Pons (tissue), 1 donor: ENCODE results near the gene NEK1.
"Not testable (repeated sequence)": the region's sequence is repeated elsewhere in the genome, so short reads cannot be mapped to it uniquely, and the experiment has no call there.

ENCODE experiments used
- DNase-seq: peaks from one replicate; pipeline ENCODE4 v3.0.0-alpha.2; 2016; ENCODE audit warnings: low spot score

NEK1 gene

DNA sequence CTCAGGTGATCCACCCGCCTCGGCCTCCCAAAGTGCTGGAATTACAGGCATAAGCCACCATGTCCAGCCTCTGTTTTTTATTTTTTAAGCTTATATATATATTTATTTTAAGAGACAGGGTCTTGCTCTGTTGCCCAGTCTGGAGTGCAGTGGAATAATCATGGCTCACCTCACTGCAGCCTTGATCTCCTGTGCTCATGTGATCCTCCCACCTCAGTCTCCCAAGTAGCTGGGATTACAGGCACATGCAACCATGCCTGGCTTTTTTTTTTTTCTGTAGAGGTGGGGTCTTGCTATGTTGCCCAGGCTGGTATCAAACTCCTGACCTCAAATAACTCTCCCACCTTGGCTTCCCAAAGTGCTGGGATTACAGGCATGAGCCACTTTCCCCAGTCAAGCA lies 184.7 kb downstream of the NEK1 start:
- not testable (repeated sequence) for DNase-seq

DNA sequence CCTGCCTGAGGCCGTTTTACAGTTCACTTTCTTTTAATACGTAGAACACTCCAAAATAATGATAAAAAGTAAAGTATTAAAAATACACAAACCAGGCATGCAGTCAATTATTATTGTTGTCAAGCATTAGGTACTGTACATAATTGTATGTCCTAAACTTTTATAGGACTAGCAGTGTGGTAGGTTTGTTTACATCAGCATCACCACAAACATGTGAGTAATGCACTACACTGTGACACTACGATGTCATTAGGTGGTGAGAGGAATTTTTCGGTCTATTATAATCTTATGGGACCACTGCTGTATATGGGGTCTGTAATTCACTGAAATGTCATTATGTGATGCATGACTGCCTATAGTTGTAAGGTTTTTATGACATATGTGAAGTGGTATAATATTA lies 192.1 kb downstream of the NEK1 start:
- DNase-seq = no peak

DNA sequence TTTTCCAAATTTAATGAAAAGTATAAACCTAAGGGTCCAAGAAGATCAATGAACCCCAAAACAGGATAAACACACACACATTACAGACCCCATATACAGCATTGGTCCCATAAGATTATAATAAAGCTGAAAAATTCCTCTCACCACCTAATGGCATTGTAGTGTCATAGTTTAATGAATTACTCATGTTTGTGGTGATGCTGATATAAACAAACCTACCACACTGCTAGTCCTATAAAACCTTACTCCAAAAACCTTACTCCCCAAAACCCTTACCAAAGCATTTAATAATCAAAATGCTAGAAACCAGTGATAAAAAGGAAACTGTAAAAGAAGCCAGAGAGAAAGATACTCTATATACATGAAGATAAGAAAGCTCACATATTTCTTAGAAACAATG lies 193.5 kb downstream of the NEK1 start:
- no peak for DNase-seq

DNA sequence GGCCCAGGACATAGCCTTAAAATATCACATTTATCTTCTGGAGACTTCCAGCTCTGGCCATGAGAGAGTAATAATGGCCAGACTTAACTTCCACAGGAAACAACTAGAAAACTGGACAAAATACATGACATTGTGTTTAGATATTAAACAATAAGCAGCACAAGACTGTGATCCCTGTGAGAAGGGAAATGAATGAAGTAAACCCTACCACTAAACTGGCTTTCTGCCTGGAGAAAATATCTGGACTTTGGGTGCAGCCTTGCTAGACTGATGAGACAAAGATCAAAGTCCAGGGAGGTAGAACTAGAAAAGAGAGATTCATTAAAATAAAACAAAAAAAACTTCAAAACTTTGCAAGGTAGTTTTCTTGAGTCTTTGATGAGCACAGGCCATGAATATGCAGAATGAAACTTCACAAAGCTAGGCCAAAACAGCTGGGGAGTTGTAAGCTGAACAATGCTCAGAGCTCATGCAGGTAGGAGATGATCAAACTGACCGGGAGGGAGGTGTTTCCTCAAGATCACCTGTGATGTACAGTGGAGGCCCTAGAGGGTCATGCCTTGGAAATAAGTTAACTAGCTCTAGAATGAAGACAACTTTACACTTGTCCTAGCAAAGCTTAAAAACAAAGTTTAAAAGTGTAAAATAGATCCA lies 194.6 kb downstream of the NEK1 start:
- DNase-seq = no peak

DNA sequence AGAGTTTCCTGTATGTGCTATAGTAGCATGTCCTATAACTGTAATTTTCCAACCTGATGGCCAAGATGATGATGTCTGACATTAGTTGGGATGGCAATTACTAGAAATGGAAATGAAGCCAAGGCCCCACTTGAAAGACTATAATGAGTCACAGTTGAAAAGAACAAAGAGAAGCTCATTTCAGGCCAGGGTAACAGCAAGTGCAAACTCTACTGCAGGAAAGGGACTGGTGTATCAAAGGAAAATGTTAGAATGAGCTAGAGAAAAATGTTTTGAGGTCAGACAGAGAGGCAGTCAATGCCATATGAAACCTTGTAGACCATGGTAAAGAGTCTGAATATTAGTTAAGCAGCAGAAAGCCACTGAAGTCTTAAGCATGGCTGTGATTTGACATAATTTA lies 195.4 kb downstream of the NEK1 start:
- peak; percentile 87 for DNase-seq

DNA sequence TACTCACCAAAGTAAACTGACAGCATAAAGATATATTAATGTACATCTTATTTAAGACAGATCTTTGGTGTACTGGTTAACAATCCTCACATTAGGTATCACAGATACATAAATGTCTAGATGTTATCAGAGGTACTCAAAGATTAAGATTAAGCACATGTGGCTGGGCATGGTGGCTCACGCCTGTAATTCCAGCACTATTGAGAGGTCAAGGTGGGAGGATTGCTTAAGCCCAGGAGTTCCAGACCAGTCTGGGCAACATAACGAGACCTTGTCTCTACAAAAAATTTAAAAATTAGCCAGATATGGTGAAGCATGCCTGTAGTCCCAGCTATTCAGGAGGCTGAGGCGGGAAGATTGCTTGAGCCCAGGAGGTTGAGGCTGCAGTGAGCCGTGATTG lies 195.9 kb downstream of the NEK1 start:
- no peak for DNase-seq

DNA sequence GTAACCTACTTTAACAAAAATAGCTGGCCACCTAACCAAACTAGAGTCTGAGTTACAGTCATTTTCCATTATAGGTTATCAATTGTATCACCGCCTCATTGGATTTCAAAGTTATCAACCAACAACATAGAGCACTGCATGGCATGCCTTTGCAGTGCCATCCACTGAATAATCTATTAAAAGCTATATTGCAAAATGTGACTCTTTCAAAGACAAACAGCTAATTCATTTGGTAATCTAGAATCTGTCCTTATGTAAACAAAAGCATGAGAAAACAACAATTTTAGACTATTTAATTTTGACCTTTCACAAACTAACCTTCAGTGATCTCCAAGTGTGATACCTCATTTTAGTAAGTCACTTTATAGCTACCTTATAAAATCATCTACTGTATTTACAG lies 197.5 kb downstream of the NEK1 start:
- DNase-seq = no peak

DNA sequence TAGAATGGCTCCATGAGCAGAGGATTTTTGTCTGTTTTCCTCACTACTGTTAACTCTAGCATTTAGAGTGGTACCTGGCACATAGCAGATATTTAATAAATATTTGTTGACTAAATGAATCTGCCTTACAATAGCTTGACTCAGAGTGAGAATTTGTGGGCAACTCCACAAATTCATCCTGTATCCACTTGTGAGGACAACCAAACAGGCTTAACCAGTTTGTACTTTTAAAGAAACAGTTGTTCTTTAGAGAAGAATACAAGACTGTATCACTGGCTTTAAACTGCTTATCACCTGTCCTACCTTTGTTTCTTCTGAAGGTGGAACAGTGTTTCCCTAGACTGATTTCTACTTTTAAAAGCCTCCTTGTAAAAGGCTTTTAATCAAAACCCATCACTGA lies 200.3 kb downstream of the NEK1 start:
- DNase-seq = no peak

DNA sequence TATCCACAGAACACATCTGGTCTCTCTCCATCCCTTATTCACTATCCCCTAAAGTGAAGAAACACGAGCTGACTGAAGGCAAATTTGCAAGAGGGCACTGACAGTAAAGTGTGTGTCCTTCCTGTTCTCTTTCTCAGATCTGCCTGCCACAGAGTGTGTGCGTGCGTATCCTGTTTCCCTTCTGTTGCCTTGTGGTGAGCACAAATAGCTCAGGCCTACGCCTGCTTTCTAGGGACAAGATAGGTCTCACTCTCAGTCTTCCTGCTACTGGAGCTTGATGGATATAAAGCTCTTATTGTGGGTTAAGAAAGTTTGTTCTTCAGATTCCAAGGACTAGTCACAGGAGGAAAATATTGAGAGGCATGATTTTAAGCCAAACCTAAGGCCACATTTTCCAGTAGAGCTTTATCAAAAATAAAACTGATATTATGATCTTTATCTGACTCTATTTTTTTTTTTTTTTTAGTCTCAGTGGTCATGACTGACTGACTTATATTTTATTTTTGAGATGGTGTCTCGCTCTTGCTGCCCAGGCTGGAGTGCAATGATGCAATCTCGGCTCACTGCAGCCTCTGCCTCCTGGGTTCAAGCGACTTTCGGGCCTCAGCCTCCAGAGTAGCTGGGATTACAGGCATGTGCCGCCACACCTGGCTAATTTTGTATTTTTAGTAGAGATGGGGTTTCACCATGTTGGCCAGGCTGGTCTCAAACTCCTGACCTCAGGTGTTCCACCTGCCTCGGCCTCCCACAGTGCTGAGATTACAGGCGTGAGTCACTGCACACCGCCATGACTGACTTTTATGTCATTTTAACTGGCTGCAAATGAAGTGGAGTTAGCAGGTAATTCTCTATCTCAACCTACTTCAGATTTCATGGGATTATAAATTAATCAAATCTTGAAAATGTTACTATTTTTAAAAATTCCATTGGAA lies 201.3 kb downstream of the NEK1 start:
- peak; percentile 31 for DNase-seq

DNA sequence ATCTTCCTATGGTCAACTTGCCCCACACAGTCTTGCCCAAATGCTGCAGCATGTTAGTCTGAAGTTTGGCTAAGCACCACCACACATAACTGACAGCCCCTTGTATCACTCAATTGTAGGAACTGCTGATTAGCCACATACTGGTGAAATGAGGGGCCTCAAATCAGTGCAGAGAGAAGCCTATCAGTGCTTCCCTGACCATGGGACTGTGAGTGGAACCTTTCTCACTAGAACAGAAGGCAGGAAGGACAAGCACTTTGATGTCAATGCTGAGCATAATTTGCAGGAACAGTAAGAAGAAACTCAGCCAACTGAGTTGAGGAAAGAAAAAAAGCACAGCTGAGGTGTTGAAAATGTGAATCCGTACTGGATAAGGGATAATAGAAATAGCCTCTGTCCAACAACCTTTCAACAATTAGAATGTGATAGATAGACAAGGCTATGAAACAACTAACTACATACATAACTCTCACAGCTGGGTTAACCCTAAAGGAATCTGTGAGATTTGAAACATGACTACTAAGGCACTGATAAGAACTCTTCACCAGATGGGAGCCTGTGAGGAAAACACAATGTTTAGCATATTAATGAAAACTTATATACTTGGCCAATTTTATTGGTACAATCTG lies 205.1 kb downstream of the NEK1 start:
- DNase-seq = no peak

DNA sequence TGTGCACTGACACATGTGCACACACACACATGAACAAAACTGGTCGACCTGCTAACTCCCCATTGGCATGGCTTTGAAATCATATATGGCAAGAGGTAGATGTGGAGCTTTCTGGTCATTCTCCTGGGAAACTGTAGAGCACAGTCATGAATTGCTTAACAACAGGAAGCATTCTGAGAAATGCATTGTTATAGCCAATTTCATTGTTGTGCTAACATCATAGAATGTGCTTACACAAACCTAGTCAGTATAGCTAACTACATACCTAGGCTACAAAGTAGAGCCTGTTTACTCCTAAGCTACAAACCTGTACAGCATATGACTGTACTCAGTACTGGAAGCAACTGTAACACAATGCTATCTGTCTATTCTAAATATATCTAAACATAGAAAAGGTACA lies 207.4 kb downstream of the NEK1 start:
- DNase-seq = no peak

DNA sequence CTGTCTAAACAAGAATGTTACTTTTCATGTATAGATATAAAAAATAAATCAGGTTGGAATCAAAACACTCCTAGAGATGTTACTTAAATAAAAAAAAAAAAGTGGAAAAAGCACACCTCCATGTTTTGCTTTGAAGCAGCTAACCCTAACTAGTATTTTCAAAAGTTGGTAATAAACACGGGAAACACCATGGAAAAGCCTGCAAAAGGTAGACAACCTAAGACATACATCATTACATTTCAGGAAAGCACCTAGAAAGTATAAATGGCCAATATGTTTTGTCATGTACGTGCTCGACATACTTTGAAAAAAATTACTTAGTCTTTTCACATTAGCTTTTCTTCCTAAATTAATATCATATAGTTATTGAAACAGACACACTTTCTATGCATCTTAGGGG lies 211.6 kb downstream of the NEK1 start:
- no peak for DNase-seq

DNA sequence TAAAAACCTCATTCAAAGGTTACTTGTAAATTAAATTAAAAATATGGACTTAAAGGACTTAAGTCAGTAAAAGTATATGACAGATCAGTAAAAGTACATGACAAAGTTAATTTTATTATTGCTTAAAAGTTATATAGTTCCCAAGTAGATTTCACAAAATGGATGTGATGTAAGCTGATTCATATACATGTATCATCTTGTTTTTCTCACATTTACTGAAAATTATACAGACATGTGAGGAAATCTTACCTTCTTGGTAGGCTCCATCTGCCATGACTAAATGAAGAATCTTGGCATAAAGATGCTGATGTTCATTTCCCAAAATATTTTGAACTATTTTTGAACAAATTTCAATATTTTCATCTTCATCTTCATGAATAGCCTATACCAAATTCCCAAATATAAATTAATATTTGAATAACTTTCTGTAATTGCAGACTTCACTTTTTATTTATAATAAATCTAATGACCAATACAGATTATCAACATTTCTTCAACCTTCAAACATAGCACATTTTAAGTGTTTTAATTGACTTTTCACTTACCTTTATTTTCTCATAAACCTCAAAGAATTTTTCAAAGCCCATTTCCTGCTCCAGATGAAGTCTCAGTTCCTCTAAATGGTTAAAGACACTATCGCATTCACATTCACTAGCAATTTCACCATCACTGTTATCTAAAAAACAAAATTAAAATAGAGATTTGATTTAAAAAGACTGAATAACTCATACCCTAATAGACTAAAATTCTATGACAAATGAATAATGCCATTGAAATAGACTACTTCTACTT lies 212.2 kb downstream of the NEK1 start:
- DNase-seq = no peak

DNA sequence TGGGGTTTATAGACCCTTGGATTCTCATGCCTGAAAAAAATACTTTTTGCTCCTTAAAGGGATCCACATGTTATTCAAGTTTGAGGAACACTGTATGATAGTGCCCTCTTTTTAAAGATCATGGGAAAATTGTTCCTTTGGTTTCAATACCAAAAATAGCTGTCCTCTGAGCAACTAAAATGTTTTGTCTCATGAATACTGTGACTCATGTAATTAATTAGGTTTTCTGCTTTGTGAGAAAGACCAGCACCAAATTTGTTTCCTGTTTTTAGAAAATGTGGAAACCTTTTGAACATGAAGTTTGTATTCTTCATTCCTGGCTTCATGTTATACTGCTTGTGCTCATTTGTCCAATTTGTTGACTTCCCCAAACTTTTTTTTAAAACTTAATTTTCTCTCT lies 214.1 kb downstream of the NEK1 start:
- DNase-seq = no peak

DNA sequence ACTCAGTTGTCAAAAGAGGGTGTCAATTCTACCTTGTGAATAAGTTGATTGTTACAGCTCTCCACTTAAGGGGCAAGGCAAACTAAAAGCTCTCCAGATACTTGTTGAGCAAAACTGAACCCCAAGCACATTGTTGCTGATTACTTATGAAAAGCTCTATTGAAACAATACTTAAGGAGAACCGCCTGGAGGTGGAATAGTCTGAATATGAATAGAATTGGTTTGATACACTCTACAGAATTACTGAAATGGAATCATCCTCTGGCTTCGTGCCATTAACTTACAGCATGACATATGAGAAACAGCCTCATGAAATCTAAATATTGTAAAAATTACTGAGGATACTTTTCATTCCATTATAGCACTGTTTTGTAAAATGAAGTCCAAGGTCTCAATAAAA lies 214.6 kb downstream of the NEK1 start:
- DNase-seq = no peak

DNA sequence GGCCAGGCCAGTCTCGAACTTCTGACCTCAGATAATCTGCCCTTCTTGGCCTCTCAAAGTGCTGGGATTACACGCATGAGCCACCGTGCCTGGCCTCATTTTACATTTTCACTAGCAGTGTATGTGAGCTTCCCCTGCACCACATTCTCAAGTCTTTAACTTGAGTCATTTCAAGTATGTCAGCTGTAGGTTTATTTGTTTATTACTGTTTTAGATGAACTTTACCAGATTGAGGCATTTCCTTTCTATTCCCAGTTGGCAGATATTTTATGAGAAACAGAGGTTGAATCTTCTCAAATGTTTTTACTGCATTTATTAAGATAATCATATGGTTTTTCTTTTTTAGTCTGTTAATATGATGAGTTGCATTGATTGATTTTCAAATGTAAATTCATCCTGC lies 227.0 kb downstream of the NEK1 start:
- no peak for DNase-seq

DNA sequence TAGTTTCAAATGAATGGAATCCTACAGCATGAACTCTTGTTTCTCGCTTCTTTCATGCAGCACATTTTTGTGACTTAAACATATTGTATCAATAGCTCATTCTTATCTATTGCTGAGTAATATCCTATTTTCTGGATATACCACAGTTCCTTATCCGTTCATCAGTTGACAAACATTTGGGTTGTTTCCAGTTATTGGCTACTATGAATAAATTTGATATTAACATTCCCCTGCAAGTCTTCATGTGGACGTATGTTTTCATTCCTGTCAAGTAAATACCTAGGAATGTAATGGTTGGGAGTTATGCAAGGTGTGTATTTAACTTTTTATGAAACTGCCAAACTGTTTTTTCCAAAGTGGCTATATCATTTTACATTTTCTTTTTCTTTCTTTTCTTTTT lies 227.6 kb downstream of the NEK1 start:
- no peak for DNase-seq

DNA sequence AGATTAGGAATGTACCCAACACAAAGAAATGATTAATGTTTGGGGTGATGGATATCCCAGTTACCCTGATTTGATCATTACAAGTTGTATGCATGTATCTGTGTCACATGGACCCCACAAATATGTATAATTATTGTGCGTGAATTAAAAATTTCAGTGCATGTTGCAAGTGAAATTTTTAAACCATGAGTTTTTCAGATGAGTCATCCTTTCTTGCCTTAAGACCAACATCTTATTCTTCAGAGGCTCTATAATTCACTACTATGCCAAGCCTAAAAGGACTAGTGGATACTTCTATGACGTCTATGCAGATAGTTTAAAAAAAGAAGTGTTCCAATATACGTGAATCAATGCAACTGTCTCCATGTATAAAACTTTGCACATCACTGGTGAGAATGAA lies 228.7 kb downstream of the NEK1 start:
- no peak for DNase-seq

DNA sequence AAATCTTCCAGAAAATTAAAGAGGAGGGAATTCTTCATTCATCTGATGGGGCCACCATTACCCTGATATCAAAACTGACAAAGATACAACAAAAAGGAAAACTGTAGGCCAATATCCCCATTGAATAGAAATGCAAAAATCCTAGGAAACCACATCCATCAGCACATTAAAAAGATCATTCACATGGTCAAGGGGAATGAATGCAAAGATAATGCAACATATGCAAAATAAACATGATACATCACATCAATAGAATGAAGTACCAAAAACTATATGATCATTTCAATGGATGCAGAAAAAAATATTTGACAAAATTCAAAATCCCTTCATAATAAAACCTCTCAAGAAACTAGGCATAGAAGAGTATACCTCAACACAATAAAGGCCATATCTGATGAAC lies 232.7 kb downstream of the NEK1 start:
- DNase-seq = no peak

DNA sequence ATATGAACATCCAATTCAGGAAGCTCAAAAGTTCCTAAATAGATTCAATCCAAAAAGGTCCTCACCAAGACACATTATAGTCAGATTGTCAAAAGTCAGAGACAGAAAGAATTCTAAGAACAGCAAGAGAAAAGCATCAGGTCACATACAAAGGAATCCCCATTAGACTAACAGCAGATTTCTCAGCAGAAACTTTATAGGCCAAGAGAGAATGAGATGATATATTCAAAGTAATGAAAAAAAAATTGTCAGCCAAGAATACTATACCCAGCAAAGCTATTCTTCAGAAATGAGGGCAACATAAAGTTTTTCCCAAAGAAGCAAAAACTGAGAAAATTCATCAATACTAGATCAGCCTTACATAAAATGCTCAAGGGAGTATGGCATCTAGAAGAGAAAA lies 235.0 kb downstream of the NEK1 start:
- no peak for DNase-seq

DNA sequence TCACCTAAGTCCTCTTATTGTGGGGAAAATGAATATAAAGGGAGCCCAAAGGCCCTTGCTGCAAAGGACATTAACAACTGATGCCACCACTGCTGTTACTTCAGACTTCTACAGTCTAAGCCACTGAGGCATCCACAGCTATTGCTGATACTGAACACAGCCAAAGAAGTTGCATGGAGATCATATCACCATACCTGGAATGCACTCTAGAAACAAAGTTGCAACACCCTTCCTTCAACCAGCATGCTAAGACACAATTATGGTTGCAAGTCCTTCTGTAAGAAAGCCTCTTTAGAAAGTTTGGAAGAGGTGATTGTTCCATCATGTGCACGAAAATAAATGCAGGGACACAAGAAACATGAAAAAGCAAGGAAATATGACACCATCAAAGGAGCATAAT lies 236.0 kb downstream of the NEK1 start:
- DNase-seq = no peak

DNA sequence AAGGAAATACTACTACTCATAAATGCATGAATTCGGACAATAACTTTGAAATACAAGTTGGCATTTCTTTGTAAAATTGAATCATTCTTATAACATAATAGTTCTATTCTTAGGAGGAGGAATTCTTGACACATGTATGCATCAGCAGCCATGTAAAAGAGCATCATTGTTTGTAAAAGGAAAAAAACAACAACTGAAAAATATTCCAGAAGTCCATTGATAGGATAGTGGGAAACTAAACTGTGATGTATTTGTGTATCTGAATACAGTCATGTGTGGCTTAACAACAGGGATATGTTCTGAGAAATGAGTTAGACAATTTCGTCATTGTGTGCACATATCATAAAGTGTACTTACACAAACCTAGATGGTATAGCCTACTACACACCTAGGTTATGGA lies 239.6 kb downstream of the NEK1 start:
- peak; percentile 56 for DNase-seq
